ENCODE measurements around the gene DEDD2. TPM values are rescaled to one million over a fixed set of nuclear protein-coding genes. Genes with fewer than 3 reads are reported as not detected.

Gene DEDD2
- total and polyA plus RNA-seq, 10 donors: 24.7 to 73.9 (median 47.2) TPM

DNA sequence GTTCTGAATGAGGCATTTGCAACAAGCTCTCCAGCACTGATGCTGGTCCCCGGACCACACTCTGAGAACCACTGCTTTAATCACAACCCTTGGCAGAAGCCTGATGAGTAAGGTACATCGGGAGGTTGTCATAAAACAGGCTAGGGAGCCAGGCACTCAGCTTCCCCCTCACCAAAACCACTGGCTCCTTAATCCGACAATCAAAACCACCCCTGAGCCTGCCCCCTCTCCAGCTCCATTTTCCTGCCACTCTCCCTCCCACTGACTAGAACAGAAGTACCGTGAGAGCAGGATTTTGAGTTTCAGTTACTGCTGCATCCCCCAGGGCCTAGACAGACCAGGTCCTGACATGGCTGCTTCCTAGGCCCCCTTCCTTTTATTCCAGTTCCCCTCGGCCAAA, 17.7 kb upstream of the DEDD2 start:
- H3K4me3 ChIP-seq: no peak overlapping the region
- no peaks in the 10 kb centered on the region for H3K27me3 ChIP-seq (replicated peaks in 1 of 7)
- no peaks in the 10 kb centered on the region for H3K9me3 ChIP-seq
- H3K4me1 ChIP-seq: peaks cover 0 to 34% (median 17%) of the 10 kb centered on the region in 6 donors
- H3K27ac ChIP-seq: no peak overlapping the region
- TF ChIP-seq POLR2A (IDR thresholded peaks at IDR 0.05) (no peak), POLR2AphosphoS5 (IDR thresholded peaks at IDR 0.05) (no peak), CTCF (IDR thresholded peaks at IDR 0.05 in 8 of 11, conservative IDR thresholded peaks at IDR 0.05 in 3 of 11) (no peak)
- DNase-seq: no peak
- intact Hi-C loops (cut with DNase I; ENCODE audit: low total_unique reads): no loop called here
- WGBS, 5 donors: 73 to 93% (median 82%) methylated on average over 5 of the region's 5 CpGs
- H3K36me3 ChIP-seq: peaks cover 4 to 99% (median 77%) of the 10 kb centered on the region in 6 donors

- intact Hi-C loops (cut with DNase I; ENCODE audit: low total_unique reads): no loop called here
- Histone ChIP-seq H3K27me3 (replicated peaks in 1 of 7) (no peaks in the 10 kb centered on the region), H3K4me3 (no peak overlapping the region), H3K36me3 (peaks cover 4 to 99% (median 82%) of the 10 kb centered on the region in 6 donors), H3K9me3 (no peaks in the 10 kb centered on the region), H3K27ac (no peak overlapping the region), H3K4me1 (peaks cover 0 to 34% (median 9%) of the 10 kb centered on the region in 6 donors)
- WGBS, 5 donors: 94 to 98% (median 97%) methylated on average over 9 to 11 of the region's 11 CpGs
- peak in 1 of 3 donors; percentile 40 for TF ChIP-seq POLR2AphosphoS5 (IDR thresholded peaks at IDR 0.05)
- no peak for TF ChIP-seq POLR2A (IDR thresholded peaks at IDR 0.05)
- no peak for TF ChIP-seq CTCF (IDR thresholded peaks at IDR 0.05 in 8 of 11, conservative IDR thresholded peaks at IDR 0.05 in 3 of 11)
- no peak for DNase-seq
Observed at GRCh38 chr19:42234364-42234763, 16.9 kb upstream of the DEDD2 start.

GRCh38 chr19:42233678-42234292, 16.3 kb upstream of the DEDD2 start:
- Histone ChIP-seq H3K4me1 (peaks cover 0 to 34% (median 4%) of the 10 kb centered on the region in 6 donors), H3K27ac (no peak overlapping the region), H3K9me3 (no peaks in the 10 kb centered on the region), H3K36me3 (peaks cover 4 to 99% (median 85%) of the 10 kb centered on the region in 6 donors), H3K4me3 (no peak overlapping the region), H3K27me3 (replicated peaks in 1 of 7) (no peaks in the 10 kb centered on the region)
- 78 to 98% (median 89%) methylated on average over 6 of the region's 6 CpGs for WGBS, 5 donors
- no peak for DNase-seq
- TF ChIP-seq CTCF (IDR thresholded peaks at IDR 0.05 in 8 of 11, conservative IDR thresholded peaks at IDR 0.05 in 3 of 11) (no peak), POLR2AphosphoS5 (IDR thresholded peaks at IDR 0.05) (no peak), POLR2A (IDR thresholded peaks at IDR 0.05) (no peak)
- intact Hi-C loops (cut with DNase I; ENCODE audit: low total_unique reads): no loop called here

GRCh38 chr19:42233106-42233505, 15.6 kb upstream of the DEDD2 start:
- Histone ChIP-seq H3K27ac (no peak overlapping the region), H3K4me3 (no peak overlapping the region), H3K9me3 (no peaks in the 10 kb centered on the region), H3K27me3 (replicated peaks in 1 of 7) (no peaks in the 10 kb centered on the region), H3K4me1 (peaks cover 0 to 32% (median 4%) of the 10 kb centered on the region in 6 donors), H3K36me3 (peaks cover 4 to 100% (median 90%) of the 10 kb centered on the region in 6 donors)
- WGBS, 5 donors: 70 to 90% (median 84%) methylated on average over 2 to 7 of the region's 7 CpGs
- intact Hi-C loops (cut with DNase I; ENCODE audit: low total_unique reads): no loop called here
- TF ChIP-seq POLR2AphosphoS5 (IDR thresholded peaks at IDR 0.05) (no peak), CTCF (IDR thresholded peaks at IDR 0.05 in 8 of 11, conservative IDR thresholded peaks at IDR 0.05 in 3 of 11) (no peak), POLR2A (IDR thresholded peaks at IDR 0.05) (no peak)
- DNase-seq: no peak

Measured in spleen (tissue), 11 donors.